Neuronal stem cell (in vitro differentiated cells): Measurements from ENCODE around the gene ERC2.

ENCODE experiments used
- DNase-seq: peaks from one replicate; pipeline ENCODE4 v3.0.0-alpha.2; 2013; ENCODE audit warnings: low spot score
- H2AFZ ChIP-seq: one replicate; pipeline ENCODE4 v1.6.1; 2013; ENCODE audit warnings: mild to moderate bottlenecking, low read length, inconsistent platforms
- H2AK5ac ChIP-seq: 2 replicates; pipeline ENCODE4 v1.6.1; 2013; ENCODE audit warnings: low read depth, mild to moderate bottlenecking, inconsistent platforms, low read length, moderate library complexity, mixed read lengths
- H2BK120ac ChIP-seq: 2 replicates; pipeline ENCODE4 v1.6.1; 2013; ENCODE audit warnings: low read depth, mild to moderate bottlenecking, inconsistent platforms, low read length, moderate library complexity, mixed read lengths
- H2BK12ac ChIP-seq: one replicate; pipeline ENCODE4 v1.6.1; 2013; ENCODE audit warnings: low read length, inconsistent platforms
- H2BK15ac ChIP-seq: 2 replicates; pipeline ENCODE4 v1.6.1; 2013; ENCODE audit warnings: mild to moderate bottlenecking, low read length, inconsistent platforms, mixed read lengths
- H2BK5ac ChIP-seq: one replicate; pipeline ENCODE4 v1.6.1; 2013; ENCODE audit warnings: inconsistent platforms, mild to moderate bottlenecking, low read length, moderate library complexity
- H3K14ac ChIP-seq: one replicate; pipeline ENCODE4 v1.6.1; 2013; ENCODE audit warnings: low read length, inconsistent platforms
- H3K18ac ChIP-seq: 2 replicates; pipeline ENCODE4 v1.6.1; 2013; ENCODE audit warnings: low read length, inconsistent platforms
- H3K23ac ChIP-seq: 2 replicates; pipeline ENCODE4 v1.6.1; 2013; ENCODE audit warnings: low read depth, mild to moderate bottlenecking, mixed read lengths, low read length, inconsistent platforms; ENCODE audit not compliant: poor library complexity
- H3K27ac ChIP-seq: replicated peaks from 3 replicates; pipeline ENCODE4 v1.5.1; 2013; ENCODE audit warnings: low read length, inconsistent platforms
- H3K27me3 ChIP-seq, 3 experiments: 2 replicates each; pipeline ENCODE4 v1.6.1; 2013; ENCODE audit warnings: low read length in 3 of 3, mild to moderate bottlenecking in 2 of 3, inconsistent platforms in 1 of 3, low read depth in 1 of 3, mixed read lengths in 1 of 3, moderate library complexity in 1 of 3; ENCODE audit not compliant: control insufficient read depth in 3 of 3, insufficient read depth in 3 of 3
- H3K36me3 ChIP-seq, 2 donors: replicated peaks in 1 of 2; 2 replicates each; pipeline ENCODE4 v1.6.1; 2013; ENCODE audit warnings: low read length in 2 of 2; ENCODE audit not compliant: control insufficient read depth in 2 of 2, insufficient read depth in 2 of 2
- H3K4ac ChIP-seq: 2 replicates; pipeline ENCODE4 v1.6.1; 2013; ENCODE audit warnings: inconsistent platforms, mild to moderate bottlenecking, low read length, moderate library complexity
- H3K4me1 ChIP-seq, 2 donors: 1 replicate in 1 of 2; 2 replicates in 1 of 2; pipeline ENCODE4 v1.6.1; 2013; ENCODE audit warnings: low read length in 2 of 2, low read depth in 1 of 2; ENCODE audit not compliant: control insufficient read depth in 2 of 2, insufficient read depth in 1 of 2
- H3K4me2 ChIP-seq: one replicate; pipeline ENCODE4 v1.6.1; 2013; ENCODE audit warnings: mild to moderate bottlenecking, low read length, inconsistent platforms; ENCODE audit not compliant: insufficient read depth, poor library complexity, severe bottlenecking
- H3K4me3 ChIP-seq, 2 donors: 2 replicates each; pipeline ENCODE4 v1.5.1; 2013; ENCODE audit warnings: low read length in 2 of 2, mild to moderate bottlenecking in 2 of 2, inconsistent platforms in 1 of 2, moderate library complexity in 1 of 2
- H3K79me1 ChIP-seq: one replicate; pipeline ENCODE4 v1.6.1; 2013; ENCODE audit warnings: low read depth, mild to moderate bottlenecking, inconsistent platforms, low read length, moderate library complexity
- H3K9ac ChIP-seq: one replicate; pipeline ENCODE4 v1.6.1; 2013; ENCODE audit warnings: mild to moderate bottlenecking, low read depth, low read length, inconsistent platforms; ENCODE audit not compliant: poor library complexity
- H3K9me3 ChIP-seq, 2 donors: replicated peaks in 1 of 2; 2 replicates each; pipeline versions ENCODE3 to v1.6.1; 2013; ENCODE audit warnings: low read length in 2 of 2, mild to moderate bottlenecking in 2 of 2, inconsistent platforms in 1 of 2, low read depth in 1 of 2, mixed read lengths in 1 of 2, moderate library complexity in 1 of 2; ENCODE audit not compliant: control insufficient read depth in 2 of 2, insufficient read depth in 1 of 2
- H4K8ac ChIP-seq: one replicate; pipeline ENCODE4 v1.6.1; 2013; ENCODE audit warnings: low read depth, mild to moderate bottlenecking, inconsistent platforms, low read length, moderate library complexity
- H4K91ac ChIP-seq: one replicate; pipeline ENCODE4 v1.6.1; 2013; ENCODE audit warnings: low read length, low read depth, mild to moderate bottlenecking, inconsistent platforms; ENCODE audit not compliant: poor library complexity
- WGBS, 2 donors: extraction: QIAGEN DNeasy Blood & Tissue Kit; methylation state at CpG; one replicate each; pipeline ENCODE4 v1.1.7; 2013; ENCODE audit warnings: missing lambda C conversion rate in 2 of 2, mixed read lengths in 1 of 2; ENCODE audit not compliant: insufficient read length in 2 of 2, insufficient replicate concordance in 1 of 2; ENCODE audit errors: extremely low coverage in 2 of 2; 5-methylcytosine and 5-hydroxymethylcytosine counted together

The ERC2 gene

DNA sequence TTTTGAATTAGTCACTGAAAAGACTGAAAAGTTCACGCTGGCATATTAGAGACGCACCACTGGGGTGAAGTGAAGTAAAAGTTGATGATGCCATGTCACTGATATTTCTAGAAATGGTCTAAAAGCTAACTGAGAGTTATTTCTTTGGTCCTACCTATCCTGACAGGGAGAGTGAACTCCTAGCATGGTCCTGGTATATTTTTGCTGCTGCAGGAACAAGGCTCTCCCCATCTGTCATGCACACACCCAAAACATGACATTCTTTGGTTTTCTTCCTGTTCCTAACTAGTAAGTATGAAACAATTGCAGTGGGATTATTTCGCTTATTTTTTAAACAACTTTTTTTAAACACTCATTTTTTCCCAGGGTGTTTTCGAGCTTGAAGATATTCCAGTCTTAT lies 466.7 kb downstream of the ERC2 start:
- Histone ChIP-seq H3K4me1 (peaks cover 0 to 1% of the 10 kb centered on the region in 2 donors), H3K79me1 (no peaks in the 10 kb centered on the region), H3K36me3 (no peaks in the 10 kb centered on the region), H2BK15ac (no peak overlapping the region), H2AFZ (no peak overlapping the region), H3K14ac (no peak overlapping the region), H3K27me3 (no peaks in the 10 kb centered on the region), H3K4me2 (no peak overlapping the region), H4K91ac (no peak overlapping the region), H3K27ac (no peak overlapping the region), H3K18ac (no peak overlapping the region), H3K4ac (no peak overlapping the region), H3K9ac (no peak overlapping the region), H3K9me3 (no peaks in the 10 kb centered on the region), H2BK12ac (no peak overlapping the region), H3K4me3 (no peak overlapping the region), H3K23ac (no peak overlapping the region), H4K8ac (no peak overlapping the region), H2AK5ac (no peak overlapping the region), H2BK5ac (no peak overlapping the region), H2BK120ac (no peak overlapping the region)
- no CpG with 5 or more reads among the region's 4 CpGs for WGBS, 2 donors
- no peak for DNase-seq

DNA sequence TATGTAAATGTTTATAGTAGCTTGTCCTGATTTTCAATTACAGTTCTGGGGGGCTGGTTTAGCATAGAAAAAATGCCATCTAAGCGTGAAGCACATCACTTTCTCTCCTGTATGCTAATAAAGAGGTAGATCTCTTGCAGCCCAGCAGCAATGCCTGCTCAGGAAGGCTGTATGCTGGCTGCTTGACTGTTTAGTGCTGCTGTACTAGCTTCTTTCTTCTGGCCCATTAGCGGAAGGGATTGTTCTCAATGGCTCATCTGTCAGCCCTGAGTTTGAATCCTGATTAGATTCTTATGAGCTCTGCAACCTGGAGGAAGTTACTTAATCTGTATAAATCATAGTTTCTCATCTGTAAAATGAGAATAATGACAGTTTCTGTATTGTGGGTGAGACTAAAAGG lies 478.9 kb downstream of the ERC2 start:
- Histone ChIP-seq H2BK5ac (no peak overlapping the region), H2AFZ (no peak overlapping the region), H3K18ac (no peak overlapping the region), H2BK12ac (no peak overlapping the region), H3K4ac (no peak overlapping the region), H3K9ac (no peak overlapping the region), H3K4me3 (no peak overlapping the region), H2BK15ac (no peak overlapping the region), H3K14ac (no peak overlapping the region), H4K91ac (no peak overlapping the region), H3K4me2 (no peak overlapping the region), H3K27me3 (no peaks in the 10 kb centered on the region), H4K8ac (no peak overlapping the region), H2AK5ac (no peak overlapping the region), H3K36me3 (no peaks in the 10 kb centered on the region), H3K23ac (no peak overlapping the region), H3K27ac (no peak overlapping the region), H3K9me3 (no peaks in the 10 kb centered on the region), H3K79me1 (no peaks in the 10 kb centered on the region), H3K4me1 (peaks cover 5 to 8% of the 10 kb centered on the region in 2 donors), H2BK120ac (no peak overlapping the region)
- no CpG with 5 or more reads among the region's 2 CpGs for WGBS, 2 donors
- no peak for DNase-seq

DNA sequence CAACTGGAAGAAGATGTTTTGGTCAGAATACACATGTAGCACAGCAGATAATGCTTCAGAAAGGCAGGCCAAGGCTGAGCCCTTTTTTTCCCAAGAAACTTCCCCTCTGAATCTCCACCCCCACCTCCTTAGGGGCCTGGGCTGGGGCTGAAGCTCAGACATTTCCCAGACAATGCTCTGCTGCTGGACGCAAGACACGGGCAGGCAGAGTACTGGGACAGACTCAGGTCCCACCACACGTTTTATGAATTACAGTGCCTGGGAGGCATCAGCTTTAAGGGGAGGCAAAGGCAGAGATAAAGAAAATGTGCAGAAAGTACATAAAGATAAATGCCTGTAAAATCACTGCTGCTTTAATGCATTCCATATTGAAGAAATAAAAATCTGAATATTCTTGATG lies 479.4 kb downstream of the ERC2 start:
- Histone ChIP-seq H3K27me3 (no peaks in the 10 kb centered on the region), H3K23ac (no peak overlapping the region), H3K27ac (no peak overlapping the region), H3K79me1 (no peaks in the 10 kb centered on the region), H2BK15ac (no peak overlapping the region), H3K36me3 (no peaks in the 10 kb centered on the region), H2BK120ac (no peak overlapping the region), H3K4me1 (peaks cover 5 to 8% of the 10 kb centered on the region in 2 donors), H4K91ac (no peak overlapping the region), H3K9ac (no peak overlapping the region), H3K18ac (no peak overlapping the region), H3K14ac (no peak overlapping the region), H3K4me3 (no peak overlapping the region), H3K4ac (no peak overlapping the region), H2BK12ac (no peak overlapping the region), H3K4me2 (no peak overlapping the region), H2BK5ac (no peak overlapping the region), H2AK5ac (no peak overlapping the region), H3K9me3 (no peaks in the 10 kb centered on the region), H4K8ac (no peak overlapping the region), H2AFZ (peak overlapping the region; percentile 64)
- no CpG with 5 or more reads among the region's 3 CpGs for WGBS, 2 donors
- DNase-seq: no peak

DNA sequence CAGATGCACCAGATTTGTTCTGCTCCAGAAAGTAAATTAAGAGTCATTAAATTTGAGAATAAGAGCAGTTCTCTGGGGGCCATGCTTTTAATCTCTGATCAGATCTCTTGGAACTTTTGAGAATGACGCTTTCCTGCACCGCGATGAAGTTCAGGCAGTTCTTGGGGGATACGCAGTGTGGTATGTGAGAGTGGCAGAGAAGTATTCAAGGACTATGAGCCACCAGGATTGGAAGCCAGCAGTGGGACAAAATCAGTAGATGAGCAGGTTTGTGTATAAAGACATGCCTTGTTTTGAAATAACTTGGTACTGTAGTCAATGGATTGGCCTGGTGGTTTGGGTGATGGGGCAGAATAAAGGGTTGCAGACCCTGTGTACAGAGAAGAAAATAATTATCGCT lies 483.6 kb downstream of the ERC2 start:
- no peak overlapping the region for H3K4ac ChIP-seq
- H3K4me1 ChIP-seq: peaks cover 5 to 8% of the 10 kb centered on the region in 2 donors
- no peaks in the 10 kb centered on the region for H3K9me3 ChIP-seq
- no peak overlapping the region for H3K27ac ChIP-seq
- no CpG with 5 or more reads among the region's 5 CpGs for WGBS, 2 donors
- no peak overlapping the region for H2BK12ac ChIP-seq
- H3K23ac ChIP-seq: no peak overlapping the region
- no peak overlapping the region for H2BK5ac ChIP-seq
- H2BK120ac ChIP-seq: no peak overlapping the region
- H4K8ac ChIP-seq: no peak overlapping the region
- H3K36me3 ChIP-seq: no peaks in the 10 kb centered on the region
- H2AK5ac ChIP-seq: no peak overlapping the region
- no peak overlapping the region for H2BK15ac ChIP-seq
- H3K18ac ChIP-seq: no peak overlapping the region
- H2AFZ ChIP-seq: no peak overlapping the region
- no peaks in the 10 kb centered on the region for H3K79me1 ChIP-seq
- no peak overlapping the region for H4K91ac ChIP-seq
- H3K27me3 ChIP-seq: no peaks in the 10 kb centered on the region
- DNase-seq: no peak
- no peak overlapping the region for H3K9ac ChIP-seq
- H3K14ac ChIP-seq: no peak overlapping the region
- H3K4me3 ChIP-seq: no peak overlapping the region
- no peak overlapping the region for H3K4me2 ChIP-seq
